Lower lobe of right lung (tissue), 2 donors: Measurements from ENCODE around the gene ARL6. TPM values are rescaled to one million over a fixed set of nuclear protein-coding genes. Genes with fewer than 3 reads are reported as not detected.
A peak's percentile ranks its signal among the peaks of the same experiment; 100 is the strongest.

ENCODE experiments used
- ATAC-seq, 2 donors: fragments of 200-7000 bp; cut with Tn5 transposase; one replicate each; pipeline ENCODE4 v1.9.1; 2020 to 2022; ENCODE audit warnings: mild to moderate bottlenecking in 2 of 2, moderate library complexity in 2 of 2
- DNase-seq: peaks from one replicate; pipeline ENCODE4 v3.0.0-alpha.2; 2020
- H3K27ac ChIP-seq: fragments of 200-600 bp; one replicate; pipeline ENCODE4 v1.8.0; 2022
- H3K27me3 ChIP-seq: fragments of 200-600 bp; one replicate; pipeline ENCODE4 v1.8.0; 2022; ENCODE audit warnings: low read depth
- H3K36me3 ChIP-seq: fragments of 200-600 bp; one replicate; pipeline ENCODE4 v1.8.0; 2022; ENCODE audit warnings: mild to moderate bottlenecking
- H3K4me1 ChIP-seq: fragments of 200-600 bp; one replicate; pipeline ENCODE4 v1.8.0; 2022
- H3K4me3 ChIP-seq: fragments of 200-600 bp; one replicate; pipeline ENCODE4 v1.8.0; 2022; ENCODE audit warnings: mild to moderate bottlenecking
- H3K9me3 ChIP-seq: fragments of 200-600 bp; one replicate; pipeline ENCODE4 v1.8.0; 2022
- intact Hi-C: fragments of 100-400 bp; cut with DNase I; formaldehyde crosslinking; loops from one replicate; pipeline ENCODE4 v1.11.0; 2022
- total RNA-seq: library from RNA; stranded (reverse); fragmentation: NEBNext Ultra II Directional; extraction: Animal tissue kit (Norgen Biotek cat#: 25700); gene quantifications from one replicate; pipeline ENCODE4 v1.2.1, GENCODE V29; 2021
- TF ChIP-seq, protein P1 (sequence below): fragments of 200-600 bp; IDR thresholded peaks from one replicate; pipeline ENCODE4 v1.8.0; 2022; ENCODE audit warnings: antibody characterized with exemption, mild to moderate bottlenecking
- donor health status: DM: no; HTN: yes; CAD: no; lungs with severe emphysema.

The ARL6 gene
- total RNA-seq, 1 donor from 2014 or later, result 14.0 TPM

DNA sequence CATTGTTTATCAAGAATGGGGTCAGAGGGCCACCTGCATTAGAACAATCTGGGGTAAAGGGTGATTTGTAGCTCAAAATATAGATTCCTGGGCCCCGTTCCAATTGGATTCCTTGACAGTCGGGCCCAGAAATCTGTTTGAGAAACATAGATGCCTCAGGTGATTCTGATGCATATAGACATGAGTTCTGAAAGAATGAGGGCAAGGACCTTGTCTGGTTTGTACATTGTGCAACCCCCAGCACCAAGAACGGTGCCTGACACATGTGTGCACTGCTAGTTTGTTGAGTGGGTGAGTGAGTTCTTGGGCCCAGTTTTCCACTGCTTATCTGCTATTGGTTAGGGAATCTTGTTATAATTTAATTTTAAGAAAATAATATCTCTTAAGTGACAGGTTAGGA is 73.8 kb downstream of the ARL6 start:
- intact Hi-C loops, result no loop called here
- no peak overlapping the region for H3K27ac ChIP-seq
- TF ChIP-seq, protein P1, sequence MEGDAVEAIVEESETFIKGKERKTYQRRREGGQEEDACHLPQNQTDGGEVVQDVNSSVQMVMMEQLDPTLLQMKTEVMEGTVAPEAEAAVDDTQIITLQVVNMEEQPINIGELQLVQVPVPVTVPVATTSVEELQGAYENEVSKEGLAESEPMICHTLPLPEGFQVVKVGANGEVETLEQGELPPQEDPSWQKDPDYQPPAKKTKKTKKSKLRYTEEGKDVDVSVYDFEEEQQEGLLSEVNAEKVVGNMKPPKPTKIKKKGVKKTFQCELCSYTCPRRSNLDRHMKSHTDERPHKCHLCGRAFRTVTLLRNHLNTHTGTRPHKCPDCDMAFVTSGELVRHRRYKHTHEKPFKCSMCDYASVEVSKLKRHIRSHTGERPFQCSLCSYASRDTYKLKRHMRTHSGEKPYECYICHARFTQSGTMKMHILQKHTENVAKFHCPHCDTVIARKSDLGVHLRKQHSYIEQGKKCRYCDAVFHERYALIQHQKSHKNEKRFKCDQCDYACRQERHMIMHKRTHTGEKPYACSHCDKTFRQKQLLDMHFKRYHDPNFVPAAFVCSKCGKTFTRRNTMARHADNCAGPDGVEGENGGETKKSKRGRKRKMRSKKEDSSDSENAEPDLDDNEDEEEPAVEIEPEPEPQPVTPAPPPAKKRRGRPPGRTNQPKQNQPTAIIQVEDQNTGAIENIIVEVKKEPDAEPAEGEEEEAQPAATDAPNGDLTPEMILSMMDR, result no peak

DNA sequence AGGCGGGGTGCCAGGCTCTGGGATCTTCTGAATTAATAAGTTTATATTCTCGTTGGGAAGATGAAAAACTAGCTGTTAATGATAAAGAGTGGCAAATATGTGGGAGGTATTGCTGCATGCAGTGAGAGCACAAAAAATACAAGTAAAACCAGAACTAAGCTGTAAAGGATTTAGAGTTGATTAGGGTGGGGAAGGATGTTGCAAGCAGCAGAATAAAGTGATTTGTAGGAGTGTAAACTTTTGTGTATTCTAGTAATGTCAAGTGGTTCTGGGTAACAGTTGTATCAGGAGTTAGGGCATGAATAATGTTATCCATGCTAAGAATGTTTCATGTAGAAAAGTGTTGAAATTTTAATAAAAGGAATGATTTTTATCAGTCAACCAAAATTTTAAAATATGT is 75.4 kb downstream of the ARL6 start:
- Histone ChIP-seq H3K4me1 (peaks cover 21% of the 10 kb centered on the region), H3K36me3 (no peaks in the 10 kb centered on the region), H3K9me3 (no peaks in the 10 kb centered on the region), H3K4me3 (no peak overlapping the region), H3K27me3 (no peaks in the 10 kb centered on the region), H3K27ac (no peak overlapping the region)
- DNase-seq (no peak), ATAC-seq (peak in 1 of 2 donors; percentile 43)
- TF ChIP-seq, protein P1, result no peak
- intact Hi-C loops, result no loop called here

More for the DNA sequence above, 73.8 kb downstream of the ARL6 start:
- ATAC-seq (no peak), DNase-seq (no peak)
- H3K36me3 ChIP-seq, result no peaks in the 10 kb centered on the region
- H3K27me3 ChIP-seq, result no peaks in the 10 kb centered on the region
- peaks cover 21% of the 10 kb centered on the region for H3K4me1 ChIP-seq
- H3K9me3 ChIP-seq, result no peaks in the 10 kb centered on the region
- no peak overlapping the region for H3K4me3 ChIP-seq

DNA sequence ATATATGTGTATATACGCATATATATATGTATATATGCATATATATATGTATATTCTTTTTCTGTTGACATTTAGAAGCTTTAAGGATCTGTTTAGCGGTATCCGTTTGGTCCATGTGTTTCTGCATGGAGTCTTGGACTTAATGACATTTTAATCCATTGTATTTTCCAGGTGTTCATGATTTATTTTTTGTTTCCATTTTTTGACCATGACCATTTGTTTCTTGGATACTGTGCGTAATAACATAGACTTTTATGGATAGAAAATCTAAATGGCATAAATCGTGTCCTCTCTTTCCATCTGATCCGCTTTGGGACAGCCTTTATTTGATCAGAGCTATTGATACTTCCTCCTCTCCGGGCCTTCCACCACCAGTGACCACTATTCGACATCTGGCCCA is 76.7 kb downstream of the ARL6 start:
- Histone ChIP-seq H3K27me3 (no peaks in the 10 kb centered on the region), H3K4me3 (no peak overlapping the region), H3K9me3 (no peaks in the 10 kb centered on the region), H3K4me1 (peaks cover 21% of the 10 kb centered on the region), H3K36me3 (no peaks in the 10 kb centered on the region), H3K27ac (no peak overlapping the region)
- ATAC-seq (no peak), DNase-seq (no peak)
- TF ChIP-seq, protein P1, result no peak
- intact Hi-C loops, result no loop called here

DNA sequence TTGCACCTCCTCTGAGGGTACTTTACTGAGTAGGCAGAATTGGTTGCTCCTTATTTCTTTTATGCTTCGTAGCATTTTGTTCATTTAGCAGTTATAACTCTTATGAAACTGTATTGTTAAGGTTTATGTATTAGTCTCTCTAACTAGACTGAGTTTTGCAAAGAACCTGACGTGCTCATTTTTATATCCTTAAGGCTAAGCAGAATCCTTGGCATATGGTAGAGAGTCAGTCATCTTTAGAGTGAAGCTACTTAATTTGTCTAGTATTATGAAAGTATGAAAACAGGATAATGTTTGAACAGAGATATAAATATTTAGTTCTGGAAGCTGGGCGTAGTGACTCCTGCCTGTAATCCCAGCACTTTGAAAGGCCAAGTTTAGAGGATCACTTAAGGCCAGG is 77.4 kb downstream of the ARL6 start:
- TF ChIP-seq, protein P1, result no peak
- Histone ChIP-seq H3K4me1 (peaks cover 21% of the 10 kb centered on the region), H3K36me3 (peaks cover 2% of the 10 kb centered on the region), H3K4me3 (no peak overlapping the region), H3K27me3 (no peaks in the 10 kb centered on the region), H3K27ac (no peak overlapping the region), H3K9me3 (no peaks in the 10 kb centered on the region)
- ATAC-seq (no peak), DNase-seq (no peak)
- intact Hi-C loops, result no loop called here

DNA sequence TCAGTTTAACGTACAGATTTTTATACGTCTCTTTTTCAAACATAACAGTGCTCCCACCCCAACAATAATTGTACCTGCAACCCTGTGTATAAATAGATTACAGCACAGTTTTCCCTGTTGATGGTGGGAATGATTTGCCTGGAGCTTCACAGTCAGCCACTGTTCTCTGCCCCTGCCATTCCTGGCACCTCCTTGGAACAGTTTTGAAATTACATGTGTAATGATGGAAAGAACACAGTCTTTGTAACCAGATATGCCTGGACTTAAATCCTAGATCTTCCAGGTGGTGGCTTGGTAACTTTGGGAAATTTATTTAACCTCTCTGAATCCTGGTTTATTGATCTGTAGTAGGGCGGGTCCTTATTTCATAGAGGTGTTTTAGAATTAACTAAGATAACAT is 84.2 kb downstream of the ARL6 start:
- Histone ChIP-seq H3K27ac (no peak overlapping the region), H3K36me3 (peaks cover 8% of the 10 kb centered on the region), H3K4me1 (no peaks in the 10 kb centered on the region), H3K4me3 (no peak overlapping the region), H3K9me3 (no peaks in the 10 kb centered on the region), H3K27me3 (no peaks in the 10 kb centered on the region)
- ATAC-seq, result no peak
- TF ChIP-seq, protein P1, result no peak
- no peak for DNase-seq
- intact Hi-C loops, result no loop called here

Other genes with a start within 250 kb of the ARL6 start
- gene CRYBG3, start 57.3 kb downstream of the ARL6 start, total RNA-seq, result 30.1 TPM
- 20.5 TPM for gene RIOX2, start 207.7 kb downstream of the ARL6 start, total RNA-seq